ENCODE results near the gene IGDCC3.

The IGDCC3 gene

GRCh38 chr15:65377976-65378366 is at the start of gene IGDCC3:
IGDCC3 (minus strand) TSS chr15:65378002; CDS start chr15:65377788, 214 bp downstream.
- DNase-seq = no peak

DNA sequence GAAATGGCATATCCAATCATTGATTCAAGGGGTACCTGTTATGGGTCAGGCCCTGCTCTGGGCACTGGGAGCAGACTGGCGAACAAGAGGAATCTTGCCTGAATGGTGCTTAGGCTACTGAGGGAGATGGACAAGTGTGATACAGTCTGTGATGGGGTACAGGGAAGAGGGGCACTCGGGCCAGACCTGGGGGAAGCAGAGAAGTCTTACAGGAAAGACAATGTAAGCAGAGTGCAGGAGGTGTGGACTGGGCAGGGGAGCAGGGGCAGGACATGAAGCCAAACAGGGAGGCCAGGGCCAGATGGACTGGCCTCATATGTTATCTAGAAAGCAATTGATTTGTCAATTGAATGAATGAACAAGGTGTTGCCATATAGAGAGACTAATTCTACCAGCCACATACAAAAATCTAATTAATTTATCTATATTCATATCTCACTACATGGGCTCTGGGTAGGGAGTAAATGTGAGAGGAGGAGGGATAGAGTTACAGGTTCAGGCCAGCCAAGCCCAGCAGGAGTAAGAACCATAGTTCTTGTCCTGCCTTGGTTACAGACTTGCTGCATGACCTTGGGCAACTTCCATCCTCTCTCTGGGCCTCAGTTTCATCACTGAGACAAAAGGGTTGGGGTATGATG is 48.5 kb upstream of the IGDCC3 start:
- no peak for DNase-seq

GRCh38 chr15:65424683-65425082 is 46.9 kb upstream of the IGDCC3 start:
- no peak for DNase-seq

- no peak for DNase-seq
These were observed 46.3 kb upstream of the IGDCC3 start for GRCh38 chr15:65423976-65424679.

DNA sequence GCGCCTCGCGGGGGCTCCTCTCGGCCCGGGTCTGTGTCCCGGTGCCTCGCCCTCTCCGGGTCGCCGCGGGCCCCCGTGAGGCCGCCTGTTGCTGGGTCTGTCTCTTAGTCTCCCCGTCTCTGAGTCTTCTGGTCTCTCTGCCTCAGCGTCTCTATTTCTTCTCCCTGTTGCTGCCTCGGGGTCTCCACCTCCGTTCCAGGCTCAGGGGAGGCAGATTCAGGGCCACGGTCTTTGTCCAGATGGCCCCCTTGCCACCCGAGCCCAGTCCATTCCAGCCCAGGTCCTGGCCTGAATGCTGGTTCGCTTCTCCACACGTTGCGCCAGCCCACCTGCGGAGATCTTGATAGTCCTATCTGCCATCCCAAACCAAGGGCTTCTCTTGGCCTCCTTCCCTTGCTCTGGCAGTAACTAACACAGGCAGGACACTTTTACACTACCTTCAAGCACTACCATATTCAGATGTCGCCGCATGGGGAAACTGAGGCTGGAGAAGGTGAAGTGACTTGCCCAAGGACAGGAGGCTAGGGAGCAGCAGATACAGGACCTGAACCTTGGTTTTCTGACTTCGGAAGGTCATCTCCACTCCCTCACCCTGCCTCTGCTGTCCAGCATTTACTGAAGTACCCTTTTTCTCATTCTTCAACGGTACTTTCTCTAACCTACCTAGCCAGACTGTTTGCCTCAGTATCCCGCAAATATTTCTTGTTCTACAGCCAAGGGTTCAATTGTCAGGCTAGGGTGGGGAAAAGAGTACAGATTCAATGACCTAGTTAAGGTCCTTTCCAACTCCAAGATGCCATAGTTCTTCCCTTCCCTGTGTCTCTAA is 45.6 kb upstream of the IGDCC3 start:
- no peak for DNase-seq

GRCh38 chr15:65421360-65422215 is 43.8 kb upstream of the IGDCC3 start:
- no peak for DNase-seq

GRCh38 chr15:65420975-65421359 is 43.2 kb upstream of the IGDCC3 start:
- no peak for DNase-seq

GRCh38 chr15:65418596-65418995 is 40.8 kb upstream of the IGDCC3 start:
- no peak for DNase-seq

DNA sequence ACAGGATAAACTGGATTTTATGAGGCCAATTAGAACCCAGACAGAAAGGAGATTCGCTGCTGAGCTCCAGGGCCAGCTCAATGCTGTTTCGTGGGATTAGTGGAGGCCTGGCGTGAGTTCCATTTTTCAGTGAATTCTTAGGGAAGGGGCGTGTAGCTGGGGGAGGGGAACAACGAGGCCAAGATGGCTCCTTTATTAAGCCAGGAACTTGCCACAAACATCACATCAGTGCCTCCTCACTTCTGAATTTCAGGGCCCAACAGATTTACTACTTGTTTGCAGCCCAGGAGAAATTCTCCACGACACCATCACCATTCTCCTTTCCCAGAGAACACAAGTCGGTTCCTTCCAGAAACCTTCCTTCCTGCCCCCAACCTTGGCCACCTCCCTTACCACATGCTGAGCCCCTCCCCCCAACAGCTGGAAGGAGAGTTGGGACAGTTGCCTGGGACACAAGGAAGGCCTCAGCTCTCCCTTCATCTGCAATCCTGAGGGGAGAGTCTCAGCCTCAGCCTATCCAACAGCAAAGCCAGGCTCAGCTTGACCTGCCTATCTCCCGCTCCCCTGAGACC is 39.1 kb upstream of the IGDCC3 start:
- no peak for DNase-seq

GRCh38 chr15:65414841-65415621 is 37.2 kb upstream of the IGDCC3 start:
- DNase-seq = no peak

- DNase-seq = no peak
These were observed 36.0 kb upstream of the IGDCC3 start for GRCh38 chr15:65413760-65414144.

- no peak for DNase-seq
These were observed 35.4 kb upstream of the IGDCC3 start for GRCh38 chr15:65413051-65413759.

- DNase-seq = no peak
These were observed 34.8 kb upstream of the IGDCC3 start for GRCh38 chr15:65412556-65412955.

- no peak for DNase-seq
These were observed 33.8 kb upstream of the IGDCC3 start for GRCh38 chr15:65411465-65412071.

- no peak for DNase-seq
These were observed 33.2 kb upstream of the IGDCC3 start for GRCh38 chr15:65410972-65411371.

GRCh38 chr15:65410036-65410435 is 32.2 kb upstream of the IGDCC3 start:
- DNase-seq = no peak

DNA sequence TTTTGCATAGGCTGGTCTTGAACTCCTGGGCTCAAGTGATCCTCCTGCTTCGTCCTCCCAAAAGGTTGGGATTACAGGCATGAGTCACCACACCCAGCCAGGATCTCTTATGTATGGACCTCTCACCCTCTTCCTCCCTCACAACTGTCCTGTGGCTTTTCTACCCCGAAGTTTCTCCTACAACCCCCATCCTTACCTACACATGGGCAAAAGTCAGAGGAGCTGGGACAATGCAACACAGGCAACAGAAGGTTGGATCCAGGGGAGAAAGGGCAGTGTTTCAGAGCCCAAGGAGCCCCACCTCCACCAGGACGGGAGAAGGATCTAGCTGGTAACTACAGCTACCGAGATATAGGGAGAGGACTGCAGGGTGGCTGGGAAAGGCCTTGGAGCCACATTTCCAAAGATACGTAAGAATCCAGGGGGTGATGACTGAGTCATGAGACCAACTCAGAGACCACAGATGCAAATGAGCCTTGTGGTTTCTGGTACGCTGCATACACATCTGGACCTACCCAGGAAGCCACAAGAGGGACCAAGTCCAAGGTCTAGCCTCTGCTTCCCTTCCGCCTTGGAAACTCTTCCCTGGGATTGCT is 31.3 kb upstream of the IGDCC3 start:
- DNase-seq = no peak

GRCh38 chr15:65408324-65409035 is 30.7 kb upstream of the IGDCC3 start:
- no peak for DNase-seq

GRCh38 chr15:65406424-65407000 is 28.7 kb upstream of the IGDCC3 start:
- DNase-seq = no peak

Measured in activated CD4-positive, alpha-beta T cell treated with anti-CD3 and anti-CD28 coated beads, Interleukin-2, amount 50 U/mL, for 1 hour (primary cell).